ENCODE data around the gene NTM. TPM values are rescaled to one million over a fixed set of nuclear protein-coding genes. Genes with fewer than 3 reads are reported as not detected.
A peak's percentile ranks its signal among the peaks of the same experiment; 100 is the strongest.

The NTM gene
- total and polyA plus RNA-seq, 12 donors = 0.26 to 11.5 (median 4.0) TPM

GRCh38 chr11:131748151-131749050 is 378.0 kb downstream of the NTM start:
- Histone ChIP-seq H3K4me1 (replicated peaks in 1 of 2) (no peaks in the 10 kb centered on the region), H3K36me3 (replicated peaks in 1 of 2) (no peaks in the 10 kb centered on the region), H3K27me3 (no peaks in the 10 kb centered on the region), H3K9me3 (replicated peaks in 1 of 3) (no peaks in the 10 kb centered on the region), H3K27ac (no peak overlapping the region), H3K4me3 (no peak overlapping the region)
- 25 to 31% (median 28%) methylated on average over 15 of the region's 15 CpGs for WGBS, 4 donors
- DNase-seq = peak; percentile 45 to 84 (median 69)
- TF ChIP-seq POLR2A (IDR thresholded peaks at IDR 0.05) = no peak
- TF ChIP-seq, protein P1, sequence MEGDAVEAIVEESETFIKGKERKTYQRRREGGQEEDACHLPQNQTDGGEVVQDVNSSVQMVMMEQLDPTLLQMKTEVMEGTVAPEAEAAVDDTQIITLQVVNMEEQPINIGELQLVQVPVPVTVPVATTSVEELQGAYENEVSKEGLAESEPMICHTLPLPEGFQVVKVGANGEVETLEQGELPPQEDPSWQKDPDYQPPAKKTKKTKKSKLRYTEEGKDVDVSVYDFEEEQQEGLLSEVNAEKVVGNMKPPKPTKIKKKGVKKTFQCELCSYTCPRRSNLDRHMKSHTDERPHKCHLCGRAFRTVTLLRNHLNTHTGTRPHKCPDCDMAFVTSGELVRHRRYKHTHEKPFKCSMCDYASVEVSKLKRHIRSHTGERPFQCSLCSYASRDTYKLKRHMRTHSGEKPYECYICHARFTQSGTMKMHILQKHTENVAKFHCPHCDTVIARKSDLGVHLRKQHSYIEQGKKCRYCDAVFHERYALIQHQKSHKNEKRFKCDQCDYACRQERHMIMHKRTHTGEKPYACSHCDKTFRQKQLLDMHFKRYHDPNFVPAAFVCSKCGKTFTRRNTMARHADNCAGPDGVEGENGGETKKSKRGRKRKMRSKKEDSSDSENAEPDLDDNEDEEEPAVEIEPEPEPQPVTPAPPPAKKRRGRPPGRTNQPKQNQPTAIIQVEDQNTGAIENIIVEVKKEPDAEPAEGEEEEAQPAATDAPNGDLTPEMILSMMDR (IDR thresholded peaks at IDR 0.05) = peak; percentile 54 to 84 (median 62)
- intact Hi-C loops (cut with DNase I) = loop anchor here in 1 of 2 donors (5.0 kb wide), 2 partner anchors 279 to 379 kb away; no protein-coding TSS in a partner anchor

GRCh38 chr11:131749101-131749500 is 378.7 kb downstream of the NTM start:
- WGBS, 4 donors = 68 to 80% (median 77%) methylated on average over 2 of the region's 2 CpGs
- no peak overlapping the region for H3K27ac ChIP-seq
- TF ChIP-seq, protein P1 (IDR thresholded peaks at IDR 0.05) = no peak
- TF ChIP-seq POLR2A (IDR thresholded peaks at IDR 0.05) = no peak
- DNase-seq = no peak
- intact Hi-C loops (cut with DNase I) = loop anchor here in 1 of 2 donors (5.0 kb wide), 2 partner anchors 278 to 378 kb away; no protein-coding TSS in a partner anchor
- no peaks in the 10 kb centered on the region for H3K4me1 ChIP-seq (replicated peaks in 1 of 2)
- no peaks in the 10 kb centered on the region for H3K36me3 ChIP-seq (replicated peaks in 1 of 2)
- H3K9me3 ChIP-seq (replicated peaks in 1 of 3) = no peaks in the 10 kb centered on the region
- no peak overlapping the region for H3K4me3 ChIP-seq
- no peaks in the 10 kb centered on the region for H3K27me3 ChIP-seq

GRCh38 chr11:131750152-131750551 is 379.7 kb downstream of the NTM start:
- no peak for TF ChIP-seq POLR2A (IDR thresholded peaks at IDR 0.05)
- TF ChIP-seq, protein P1 (IDR thresholded peaks at IDR 0.05) = no peak
- H3K9me3 ChIP-seq (replicated peaks in 1 of 3) = no peaks in the 10 kb centered on the region
- H3K27ac ChIP-seq = no peak overlapping the region
- H3K27me3 ChIP-seq = no peaks in the 10 kb centered on the region
- no peak for DNase-seq
- H3K4me1 ChIP-seq (replicated peaks in 1 of 2) = no peaks in the 10 kb centered on the region
- no peak overlapping the region for H3K4me3 ChIP-seq
- no peaks in the 10 kb centered on the region for H3K36me3 ChIP-seq (replicated peaks in 1 of 2)
- intact Hi-C loops (cut with DNase I) = no loop called here

DNA sequence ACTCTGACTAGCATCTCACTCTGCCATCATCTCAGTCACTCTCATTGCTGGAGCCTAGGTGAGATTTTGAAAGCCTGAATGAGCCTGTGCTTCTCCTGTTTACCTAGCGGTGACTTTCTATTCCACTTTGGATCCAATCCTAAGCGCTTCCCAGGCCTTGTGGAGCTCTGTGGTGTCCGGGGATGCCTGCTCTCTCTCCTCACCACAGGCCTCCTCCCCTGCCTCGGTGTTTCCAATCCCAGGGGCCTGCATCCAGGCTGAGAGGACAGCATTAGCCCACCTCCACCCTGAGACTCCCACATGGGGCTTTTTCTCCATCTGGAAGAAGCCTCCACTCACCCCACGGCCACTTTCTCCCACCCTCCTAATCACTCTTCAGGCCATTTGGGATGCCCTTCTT is 380.3 kb downstream of the NTM start:
- Histone ChIP-seq H3K27ac (no peak overlapping the region), H3K4me3 (no peak overlapping the region), H3K27me3 (no peaks in the 10 kb centered on the region), H3K36me3 (replicated peaks in 1 of 2) (no peaks in the 10 kb centered on the region), H3K9me3 (replicated peaks in 1 of 3) (no peaks in the 10 kb centered on the region), H3K4me1 (replicated peaks in 1 of 2) (no peaks in the 10 kb centered on the region)
- 84 to 95% (median 86%) methylated on average over 5 of the region's 5 CpGs for whole genome bisulfite sequencing, 4 donors
- DNase-seq = no peak
- intact Hi-C loops (cut with DNase I) = no loop called here
- TF ChIP-seq, protein P1 (IDR thresholded peaks at IDR 0.05) = no peak
- no peak for TF ChIP-seq POLR2A (IDR thresholded peaks at IDR 0.05)

Data from adrenal gland (tissue), 12 donors.